Activated CD8-positive, alpha-beta T cell treated with anti-CD3 and anti-CD28 coated beads for 36 hours (primary cell): ENCODE measurements around the gene AGBL4. TPM values are rescaled to one million over a fixed set of nuclear protein-coding genes. Genes with fewer than 3 reads are reported as not detected.

Source experiments
- ATAC-seq: fragments of 200-7000 bp; cut with Tn5 transposase; one replicate; pipeline ENCODE4 v1.10.0; 2021; ENCODE audit warnings: mild to moderate bottlenecking, moderate library complexity
- CTCF ChIA-PET: fragments of 350-600 bp; sonication (Branson Sonifier 250); formaldehyde crosslinking; loops from one replicate; lab custom pipeline; 2021; ENCODE audit warnings: antibody characterized with exemption; lab: Charles Lee
- POLR2A ChIA-PET: fragments of 350-600 bp; sonication (Branson Sonifier 250); formaldehyde crosslinking; loops from one replicate; lab custom pipeline; 2021; ENCODE audit warnings: antibody characterized with exemption; lab: Charles Lee
- DNase-seq: peaks from one replicate; pipeline ENCODE4 v3.0.0-alpha.2; 2020
- H3K27ac Mint-ChIP-seq: one replicate; pipeline ENCODE4 v1.8.0; 2021; ENCODE audit warnings: mild to moderate bottlenecking, mixed read lengths
- H3K27me3 Mint-ChIP-seq: one replicate; pipeline ENCODE4 v1.8.0; 2021; ENCODE audit warnings: mixed read lengths
- H3K36me3 Mint-ChIP-seq: one replicate; pipeline ENCODE4 v1.8.0; 2021; ENCODE audit warnings: low read depth, mixed read lengths
- H3K4me1 Mint-ChIP-seq: one replicate; pipeline ENCODE4 v1.8.0; 2021; ENCODE audit warnings: low read depth, mixed read lengths
- H3K4me3 Mint-ChIP-seq: one replicate; pipeline ENCODE4 v1.8.0; 2021; ENCODE audit warnings: mild to moderate bottlenecking, moderate library complexity, mixed read lengths
- H3K9me3 Mint-ChIP-seq: one replicate; pipeline ENCODE4 v1.8.0; 2021; ENCODE audit warnings: mixed read lengths
- CTCF ChIP-seq: fragments of 200-600 bp; IDR thresholded peaks from one replicate; pipeline ENCODE4 v1.8.0; 2022; ENCODE audit warnings: antibody characterized with exemption, mild to moderate bottlenecking
- intact Hi-C: fragments of 100-400 bp; cut with micrococcal nuclease; formaldehyde crosslinking; loops from one replicate; pipeline ENCODE4 v1.10.0; 2022
- total RNA-seq, 2 experiments: library from RNA; stranded (reverse); gene quantifications; one replicate each; pipeline ENCODE4 v1.2.3, GENCODE V29; 2021

AGBL4 gene
- total RNA-seq, 2 experiments from 2014 or later = 0.14 TPM; not detected in 1

- CTCF ChIA-PET = interaction anchor here (0.6 kb wide), 1 partner anchor 206 kb away, joined by 3 read pairs; no protein-coding TSS in a partner anchor
- H3K4me1 Mint-ChIP-seq = no peaks in the 10 kb centered on the region
- POLR2A ChIA-PET = interaction anchor here (0.6 kb wide), 1 partner anchor 17 kb away, joined by 3 read pairs; no protein-coding TSS in a partner anchor
These were observed 1141.7 kb downstream of the AGBL4 start for GRCh38 chr1:48882020-48882419.

GRCh38 chr1:48878191-48878940 lies 1145.4 kb downstream of the AGBL4 start:
- POLR2A ChIA-PET = no interaction called here
- TF ChIP-seq CTCF = no peak
- H3K27ac Mint-ChIP-seq = no peak overlapping the region
- H3K4me3 Mint-ChIP-seq = no peak overlapping the region
- CTCF ChIA-PET = no interaction called here
- intact Hi-C loops = no loop called here
- DNase-seq = no peak
- no peak for ATAC-seq
- H3K36me3 Mint-ChIP-seq = no peaks in the 10 kb centered on the region
- H3K4me1 Mint-ChIP-seq = no peaks in the 10 kb centered on the region
- peaks cover 12% of the 10 kb centered on the region for H3K27me3 Mint-ChIP-seq
- no peaks in the 10 kb centered on the region for H3K9me3 Mint-ChIP-seq

More at GRCh38 chr1:48882020-48882419, 1141.7 kb downstream of the AGBL4 start:
- intact Hi-C loops = no loop called here
- DNase-seq (no peak), ATAC-seq (no peak)
- Mint-ChIP-seq H3K4me3 (no peak overlapping the region), H3K27ac (no peak overlapping the region), H3K36me3 (no peaks in the 10 kb centered on the region), H3K27me3 (peaks cover 4% of the 10 kb centered on the region), H3K9me3 (no peaks in the 10 kb centered on the region)
- TF ChIP-seq CTCF = no peak

- H3K27me3 Mint-ChIP-seq = peaks cover 14% of the 10 kb centered on the region
- no peaks in the 10 kb centered on the region for H3K9me3 Mint-ChIP-seq
- ATAC-seq (no peak), DNase-seq (no peak)
- CTCF ChIA-PET = no interaction called here
- H3K36me3 Mint-ChIP-seq = no peaks in the 10 kb centered on the region
- no peak for TF ChIP-seq CTCF
- POLR2A ChIA-PET = interaction anchor here (0.9 kb wide), 1 partner anchor 170 kb away, joined by 3 read pairs; no protein-coding TSS in a partner anchor
- intact Hi-C loops = no loop called here
- H3K4me1 Mint-ChIP-seq = no peaks in the 10 kb centered on the region
- H3K4me3 Mint-ChIP-seq = no peak overlapping the region
- no peak overlapping the region for H3K27ac Mint-ChIP-seq
These were observed 1147.4 kb downstream of the AGBL4 start for GRCh38 chr1:48876330-48876785.

GRCh38 chr1:48875552-48876329 lies 1148.0 kb downstream of the AGBL4 start:
- H3K27ac Mint-ChIP-seq = no peak overlapping the region
- no peak for ATAC-seq
- H3K27me3 Mint-ChIP-seq = peaks cover 14% of the 10 kb centered on the region
- H3K9me3 Mint-ChIP-seq = no peaks in the 10 kb centered on the region
- POLR2A ChIA-PET = interaction anchor here (0.9 kb wide), 1 partner anchor 169 kb away, joined by 3 read pairs; no protein-coding TSS in a partner anchor
- no peak for TF ChIP-seq CTCF
- H3K36me3 Mint-ChIP-seq = no peaks in the 10 kb centered on the region
- DNase-seq = no peak
- intact Hi-C loops = no loop called here
- CTCF ChIA-PET = no interaction called here
- no peak overlapping the region for H3K4me3 Mint-ChIP-seq
- H3K4me1 Mint-ChIP-seq = no peaks in the 10 kb centered on the region
